ENCODE data around the gene RALB.
A peak's percentile ranks its signal among the peaks of the same experiment; 100 is the strongest.
"Not testable (repeated sequence)": the region's sequence is repeated elsewhere in the genome, so short reads cannot be mapped to it uniquely, and the experiment has no call there.

The RALB gene

DNA sequence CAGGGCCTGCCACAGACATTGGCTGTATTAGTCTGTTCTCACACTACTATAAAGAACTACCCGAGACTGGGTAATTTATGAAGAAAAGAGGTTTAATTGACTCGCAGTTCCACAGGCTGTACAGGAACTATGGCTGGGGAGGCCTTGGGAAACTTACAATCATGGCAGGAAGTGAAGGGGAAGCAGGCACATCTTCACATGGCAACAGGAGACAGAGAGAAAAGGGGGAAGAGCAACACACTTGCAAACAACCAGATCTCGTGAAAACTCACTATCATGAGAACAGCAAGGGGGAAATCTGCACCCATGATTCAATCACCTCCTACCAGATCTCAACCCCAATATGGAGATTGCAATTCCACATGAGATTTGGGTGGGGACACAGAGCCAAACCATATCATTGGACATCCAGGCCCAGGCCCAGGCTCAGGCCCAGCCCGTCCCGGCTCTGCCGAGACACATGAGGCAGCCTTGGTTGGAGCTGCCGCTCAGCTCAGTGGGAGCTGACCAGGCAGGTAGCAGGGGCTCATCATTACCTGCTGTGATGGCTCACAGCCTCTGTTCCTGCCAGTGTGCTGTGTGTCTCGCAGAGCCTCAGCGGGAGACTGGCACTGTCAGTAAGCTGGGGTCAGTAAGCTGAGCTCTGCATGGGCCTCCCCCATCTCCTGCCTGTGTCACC is 8.6 kb upstream of the RALB start:
- no peak for DNase-seq

- no peak for DNase-seq
These were observed 7.8 kb upstream of the RALB start for GRCh38 chr2:120244656-120245519.

DNA sequence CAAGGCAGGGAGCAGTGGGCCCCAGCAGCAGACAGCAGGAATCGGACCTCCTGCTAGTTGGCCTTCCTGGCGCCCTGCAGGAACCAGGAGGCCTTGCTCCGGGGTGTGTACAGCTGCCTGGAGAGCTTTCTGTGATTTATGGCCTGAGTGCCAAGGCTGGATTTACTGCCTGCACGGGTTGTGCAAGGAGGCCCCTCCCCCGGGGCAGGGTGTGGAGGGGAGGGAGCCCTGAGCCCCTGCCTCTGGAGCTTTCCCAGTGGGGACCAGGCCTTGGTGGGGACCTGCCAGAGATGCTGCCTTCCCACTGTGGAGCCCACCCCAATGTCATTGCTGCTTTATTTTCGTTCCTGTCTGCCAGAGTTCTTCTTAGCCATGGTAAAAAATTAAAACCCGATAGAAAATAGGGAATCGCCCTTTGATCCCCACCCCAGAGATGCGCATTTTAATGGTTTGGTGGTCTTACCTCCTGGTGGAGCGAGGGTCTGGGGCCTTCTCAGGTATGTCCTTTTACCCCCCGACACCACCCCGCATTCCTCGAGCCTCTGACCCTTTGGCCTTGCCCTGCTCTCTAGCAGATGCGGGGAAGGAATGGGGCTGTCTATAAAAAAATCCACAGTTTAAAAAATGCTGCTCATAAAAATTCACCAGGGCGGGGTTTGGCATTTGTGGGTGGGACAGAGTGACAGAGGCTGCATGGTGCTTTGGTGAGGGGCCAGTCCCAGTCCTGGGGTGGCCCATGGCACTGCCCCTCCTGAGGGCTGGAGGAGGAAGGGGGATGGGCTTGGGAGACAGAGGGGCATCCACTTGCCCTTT is 6.9 kb upstream of the RALB start:
- no peak for DNase-seq

DNA sequence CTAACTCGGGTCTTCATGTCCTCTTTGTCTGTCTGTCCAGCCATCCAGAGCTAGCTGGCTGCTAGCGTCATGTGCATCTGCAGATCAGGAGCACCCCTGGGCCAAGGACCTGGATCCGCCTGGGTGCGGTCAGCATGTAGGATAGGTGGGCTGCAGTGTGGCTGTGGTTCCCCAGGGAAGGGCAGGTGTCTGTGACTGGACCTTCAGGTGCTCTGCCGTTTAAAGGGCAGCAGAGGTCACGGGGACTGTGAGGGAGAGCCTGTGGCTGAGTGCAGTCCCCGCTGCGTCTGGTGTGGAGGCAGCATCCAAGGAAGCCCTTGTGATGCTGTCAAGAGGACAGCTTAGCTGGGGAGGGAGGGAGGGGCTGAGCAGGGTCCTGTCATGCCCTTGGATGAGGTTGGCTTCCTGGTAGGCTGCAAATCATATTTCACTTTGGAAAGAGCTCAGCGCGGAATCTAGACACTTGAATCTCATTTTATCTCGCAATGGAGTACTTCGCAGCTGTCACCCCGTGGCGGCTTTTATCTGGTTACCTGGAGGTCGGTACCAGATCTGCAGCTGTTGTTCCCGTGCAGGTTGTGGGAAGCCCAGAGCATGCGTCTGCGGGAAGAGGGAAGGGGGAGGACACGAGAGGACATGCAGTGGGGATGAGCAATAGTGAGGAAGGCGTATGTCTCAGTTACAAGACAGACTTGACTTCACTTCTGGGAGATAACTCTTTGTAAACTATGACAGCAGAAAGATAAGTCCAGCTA is 5.9 kb upstream of the RALB start:
- no peak for DNase-seq

GRCh38 chr2:120247851-120248250 is 4.8 kb upstream of the RALB start:
- DNase-seq, result no peak

GRCh38 chr2:120250640-120251039 is 2.0 kb upstream of the RALB start:
- DNase-seq, result no peak

DNA sequence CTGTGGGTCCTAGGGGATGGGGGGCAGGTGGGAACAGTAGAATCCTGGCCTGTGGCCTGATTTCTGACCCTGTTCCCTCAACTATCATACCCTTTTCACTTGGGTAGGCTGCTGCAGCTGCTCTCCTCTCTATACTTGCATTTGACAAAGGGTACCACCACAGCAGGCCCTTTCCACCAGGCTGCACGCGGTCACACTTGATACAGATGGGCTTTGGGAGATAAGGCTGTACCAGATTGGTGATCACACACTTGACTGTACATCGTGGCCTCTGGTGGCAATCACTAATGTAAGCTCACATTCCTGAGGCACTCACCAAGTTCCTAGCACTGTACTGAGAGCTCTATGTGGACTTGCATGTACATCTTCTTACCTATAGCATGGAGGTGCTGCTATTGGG is 1.6 kb upstream of the RALB start:
- no peak for DNase-seq

DNA sequence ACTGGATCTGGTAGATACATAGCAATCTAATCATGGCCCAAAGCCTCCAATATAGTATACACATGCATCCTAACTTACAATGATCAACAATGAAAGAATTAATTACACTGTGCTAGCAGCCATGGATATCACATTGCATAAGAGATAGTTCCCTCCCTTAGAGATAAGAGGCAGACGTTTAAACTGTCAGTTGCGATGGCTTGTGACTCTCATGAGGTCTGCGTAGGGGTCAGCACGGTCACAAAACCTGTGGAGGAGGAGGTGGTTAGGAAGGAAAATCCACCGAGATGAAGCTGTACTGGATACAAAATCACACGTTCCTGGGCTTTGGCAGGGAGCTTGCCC is 800 bp upstream of the RALB start:
- DNase-seq, result no peak

DNA sequence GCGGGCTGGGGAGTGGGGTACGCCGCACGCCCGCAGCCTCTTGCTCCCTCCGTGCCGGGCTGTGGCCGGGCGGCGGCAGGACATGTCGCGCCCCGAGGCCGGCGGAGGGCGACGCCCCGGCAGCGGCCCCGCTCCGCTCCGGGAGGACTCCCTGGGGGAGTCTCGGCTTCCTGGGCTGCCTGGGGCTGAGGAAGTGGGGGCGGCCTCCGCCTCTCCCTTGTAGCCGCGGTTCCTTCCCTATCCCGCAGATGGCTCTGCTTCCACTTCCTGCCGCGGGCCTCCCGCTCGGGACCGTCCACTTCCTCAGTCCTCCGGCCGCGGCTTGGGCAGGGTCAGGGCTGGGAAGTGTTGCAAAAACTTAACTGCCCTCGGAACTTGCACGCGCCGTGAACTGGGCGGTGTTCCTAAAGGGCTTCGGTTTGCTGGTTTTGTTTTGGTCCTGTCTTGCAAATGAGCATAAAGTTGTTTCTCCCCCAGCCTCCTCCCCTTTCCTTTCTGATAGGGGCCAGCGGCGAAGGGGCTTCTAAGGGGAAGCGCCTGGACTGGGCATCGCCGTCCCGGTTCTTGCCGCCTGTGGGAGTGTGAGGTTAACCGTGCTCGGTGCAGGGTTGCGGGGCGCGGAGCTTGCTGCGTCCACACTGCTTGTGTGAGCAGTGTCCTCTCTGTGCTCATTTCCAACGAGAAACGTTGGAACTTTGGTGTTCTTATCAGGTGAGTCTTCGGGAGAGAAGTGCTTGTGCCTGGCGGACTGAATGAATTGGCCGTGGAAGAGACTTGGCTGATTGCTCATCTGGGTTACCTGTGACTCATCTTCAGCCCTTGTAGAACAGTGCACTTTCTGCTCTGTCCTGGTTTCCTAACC is 600 bp downstream of the RALB start:
- DNase-seq, result peak; percentile 43

DNA sequence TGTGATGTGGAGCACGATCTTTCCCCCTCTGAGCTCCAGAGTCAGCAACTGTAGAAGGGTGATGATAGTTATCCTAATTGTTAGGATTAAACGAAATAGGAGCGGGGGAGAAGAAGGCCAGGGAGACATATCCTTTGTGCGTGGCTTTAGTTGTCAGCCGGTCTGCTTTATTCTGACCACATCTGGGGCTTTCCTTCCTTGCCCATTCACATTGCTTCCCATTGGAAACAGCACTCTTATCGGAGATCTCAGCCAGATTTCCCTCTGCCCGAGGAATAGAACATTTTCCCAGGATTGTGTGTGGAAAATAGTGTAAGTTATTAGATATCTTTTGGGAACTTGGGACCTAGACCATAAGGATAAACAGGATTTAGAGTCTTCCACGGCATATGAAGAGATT is 1.5 kb downstream of the RALB start:
- DNase-seq, result no peak

- DNase-seq, result no peak
These were observed 2.4 kb downstream of the RALB start for GRCh38 chr2:120255071-120255470.

GRCh38 chr2:120255986-120256650 is 3.5 kb downstream of the RALB start:
- DNase-seq, result no peak

DNA sequence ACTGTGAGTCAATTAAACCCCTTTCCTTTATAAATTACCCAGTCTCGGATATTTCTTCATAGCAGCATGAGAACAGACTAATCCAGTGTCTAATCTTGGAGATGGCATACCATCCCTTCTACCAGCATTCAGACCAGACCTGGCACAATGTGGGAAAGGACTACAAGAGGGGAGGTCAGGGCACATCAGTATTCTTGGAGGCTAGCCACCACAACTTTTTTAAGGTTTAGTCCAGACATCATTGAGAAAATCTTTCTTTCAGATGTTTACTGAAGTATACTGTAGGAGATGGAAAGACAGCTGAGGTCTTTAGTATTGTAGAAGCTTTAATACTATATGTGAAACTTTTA is 4.0 kb downstream of the RALB start:
- no peak for DNase-seq

DNA sequence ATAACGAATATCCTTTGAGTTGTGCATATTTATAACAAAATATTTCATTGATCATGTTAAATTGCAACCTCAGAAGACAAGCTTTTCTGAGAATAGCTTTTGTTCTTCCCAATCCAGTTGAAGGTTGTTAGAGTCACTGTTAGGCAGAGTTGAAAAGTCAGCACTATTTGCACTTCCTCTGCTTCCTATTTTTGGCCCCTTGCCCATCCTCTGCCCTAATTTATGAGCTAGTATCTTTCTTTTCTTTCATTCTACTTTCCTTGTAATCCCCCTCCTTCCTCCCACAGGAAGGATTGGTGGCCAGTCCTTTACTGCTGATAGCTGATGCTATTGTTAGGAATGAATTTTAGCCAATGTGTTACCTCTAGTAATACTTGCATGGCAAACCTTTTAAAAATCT is 4.9 kb downstream of the RALB start:
- DNase-seq, result no peak

DNA sequence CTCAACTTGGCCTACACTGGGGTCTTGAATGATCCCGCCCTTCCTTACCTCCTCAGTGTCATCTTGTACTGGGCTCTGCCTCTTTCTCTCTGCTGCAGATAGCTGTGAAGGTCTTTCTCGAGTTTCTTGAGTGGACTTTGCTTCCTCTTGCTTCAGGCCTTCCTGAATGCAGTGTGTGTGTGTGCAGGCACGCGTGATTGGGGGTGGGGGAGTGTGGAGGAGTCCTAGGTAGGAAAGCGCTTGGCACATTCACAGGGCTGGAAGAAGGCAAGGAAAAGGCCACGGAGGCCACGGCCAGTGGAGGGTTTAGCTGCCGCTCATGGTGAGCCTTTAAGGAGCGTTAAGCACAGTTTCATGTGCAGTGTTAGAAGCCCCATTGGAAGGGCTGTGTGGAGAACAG is 5.5 kb downstream of the RALB start:
- DNase-seq, result no peak

GRCh38 chr2:120259939-120260338 is 7.3 kb downstream of the RALB start:
- not testable (repeated sequence) for DNase-seq

GRCh38 chr2:120260736-120261135 is 8.1 kb downstream of the RALB start:
- no peak for DNase-seq

GRCh38 chr2:120261387-120262006 is 8.8 kb downstream of the RALB start:
- DNase-seq, result no peak

- DNase-seq, result no peak
These were observed 9.5 kb downstream of the RALB start for GRCh38 chr2:120262150-120262549.

DNA sequence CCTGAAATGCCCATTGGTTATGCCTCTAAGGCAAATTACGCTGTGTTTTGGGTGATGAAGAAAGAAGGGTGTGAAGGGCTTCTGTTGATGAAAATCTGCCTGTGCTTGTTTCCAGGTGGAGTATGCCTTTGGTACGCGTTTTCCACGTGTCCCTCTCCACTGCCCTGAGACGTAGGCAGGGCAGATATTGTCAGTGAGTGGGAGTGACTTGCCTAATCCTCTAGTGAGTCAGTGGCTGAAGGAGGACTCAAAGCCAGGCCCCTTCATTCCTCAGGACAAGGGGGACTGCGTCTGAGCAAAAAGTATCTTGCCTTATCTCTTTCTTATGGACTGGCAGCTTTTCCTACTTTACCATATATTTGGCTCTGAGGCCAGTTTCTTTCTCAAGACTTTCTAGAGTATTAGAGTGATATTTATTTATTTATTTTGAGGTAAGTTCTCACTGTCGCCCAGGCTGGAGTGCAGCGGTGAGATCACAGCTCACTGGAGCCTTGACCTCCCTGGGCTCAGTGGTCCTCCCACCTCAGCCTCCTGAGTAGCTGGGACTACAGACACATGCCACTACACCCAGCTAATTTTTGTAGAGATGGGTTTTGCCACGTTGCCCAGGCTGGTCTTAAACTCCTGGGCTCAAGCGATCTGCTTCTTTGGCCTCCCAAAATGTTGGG is 10.2 kb downstream of the RALB start:
- no peak for DNase-seq

GRCh38 chr2:120265006-120265405 is 12.4 kb downstream of the RALB start:
- DNase-seq, result no peak

Data from CD4-positive, alpha-beta T cell treated with Interleukin-10 for 1 hour (primary cell).